Astrocyte (in vitro differentiated cells and primary cell): Measurements from ENCODE around the gene OVOL3. TPM values are rescaled to one million over a fixed set of nuclear protein-coding genes. Genes with fewer than 3 reads are reported as not detected.

ENCODE experiments used
- DNase-seq: peaks from one replicate; pipeline ENCODE4 v3.0.0-alpha.2; 2010; ENCODE audit warnings: low read depth
- FAIRE-seq: peaks from 2 replicates; lab custom pipeline; 2011; peaks lifted over from hg19 to GRCh38; lab: Jason Lieb, UNC
- H2AFZ ChIP-seq: 2 replicates; pipeline ENCODE4 v1.6.0; 2012; ENCODE audit warnings: low read depth, low read length, inconsistent platforms
- H3K27ac ChIP-seq: 2 replicates; pipeline ENCODE4 v1.5.1; 2011; ENCODE audit warnings: low read depth, low read length, inconsistent platforms
- H3K27me3 ChIP-seq: 2 replicates; pipeline ENCODE4 v1.6.0; 2011; ENCODE audit warnings: low read length, inconsistent platforms; ENCODE audit not compliant: insufficient read depth
- H3K36me3 ChIP-seq: 2 replicates; pipeline ENCODE4 v1.5.1; 2011; ENCODE audit warnings: low read length, inconsistent platforms; ENCODE audit not compliant: insufficient read depth
- H3K4me1 ChIP-seq: 2 replicates; pipeline ENCODE4 v1.5.1; 2011; ENCODE audit warnings: low read length, inconsistent platforms; ENCODE audit not compliant: insufficient read depth
- H3K4me2 ChIP-seq: 2 replicates; pipeline ENCODE4 v1.6.0; 2012; ENCODE audit warnings: low read length, inconsistent platforms
- H3K4me3 ChIP-seq: 2 replicates; pipeline ENCODE4 v1.5.1; 2011; ENCODE audit warnings: low read depth, mild to moderate bottlenecking, low read length, inconsistent platforms; ENCODE audit not compliant: insufficient read depth
- H3K79me2 ChIP-seq: 2 replicates; pipeline ENCODE4 v1.6.0; 2012; ENCODE audit warnings: mild to moderate bottlenecking, low read length, inconsistent platforms; ENCODE audit not compliant: insufficient read depth
- H3K9ac ChIP-seq: 2 replicates; pipeline ENCODE4 v1.6.0; 2012; ENCODE audit warnings: mild to moderate bottlenecking, low read length, inconsistent platforms
- H3K9me3 ChIP-seq: 2 replicates; pipeline ENCODE4 v1.5.1; 2012; ENCODE audit warnings: low read depth, mild to moderate bottlenecking, low read length, inconsistent platforms; ENCODE audit not compliant: insufficient read depth
- H4K20me1 ChIP-seq: 2 replicates; pipeline ENCODE4 v1.6.0; 2012; ENCODE audit warnings: low read length, inconsistent platforms; ENCODE audit not compliant: insufficient read depth
- H3K27ac Mint-ChIP-seq: one replicate; pipeline ENCODE4 v1.8.0; 2021; ENCODE audit warnings: mild to moderate bottlenecking, mixed read lengths; ENCODE audit not compliant: unreplicated experiment
- H3K27me3 Mint-ChIP-seq: one replicate; pipeline ENCODE4 v1.8.0; 2021; ENCODE audit warnings: low read depth, mixed read lengths; ENCODE audit not compliant: unreplicated experiment
- H3K36me3 Mint-ChIP-seq: one replicate; pipeline ENCODE4 v1.8.0; 2021; ENCODE audit warnings: low read depth, mixed read lengths; ENCODE audit not compliant: unreplicated experiment
- H3K4me1 Mint-ChIP-seq: one replicate; pipeline ENCODE4 v1.8.0; 2021; ENCODE audit warnings: low read depth, mixed read lengths; ENCODE audit not compliant: unreplicated experiment
- H3K4me3 Mint-ChIP-seq: one replicate; pipeline ENCODE4 v1.8.0; 2021; ENCODE audit warnings: mild to moderate bottlenecking, moderate library complexity, mixed read lengths; ENCODE audit not compliant: unreplicated experiment
- H3K9me3 Mint-ChIP-seq: one replicate; pipeline ENCODE4 v1.8.0; 2021; ENCODE audit warnings: mild to moderate bottlenecking, mixed read lengths; ENCODE audit not compliant: unreplicated experiment
- EZH2 ChIP-seq: IDR thresholded peaks from 2 replicates; pipeline ENCODE4 v1.6.1; 2012; ENCODE audit warnings: mild to moderate bottlenecking, low read length, inconsistent platforms; ENCODE audit not compliant: insufficient read depth
- total RNA-seq: library from RNA; stranded (reverse); gene quantifications from 2 replicates; pipeline ENCODE4 v1.2.1, GENCODE V29; 2021
- TF ChIP-seq, protein P1 (sequence below): IDR thresholded peaks from 2 replicates; pipeline ENCODE4 v1.5.1; 2011; ENCODE audit warnings: low read depth, mild to moderate bottlenecking, inconsistent platforms, low read length, moderate library complexity; ENCODE audit not compliant: insufficient read depth

OVOL3 gene
- total RNA-seq, 1 donor from 2014 or later, result not detected

DNA sequence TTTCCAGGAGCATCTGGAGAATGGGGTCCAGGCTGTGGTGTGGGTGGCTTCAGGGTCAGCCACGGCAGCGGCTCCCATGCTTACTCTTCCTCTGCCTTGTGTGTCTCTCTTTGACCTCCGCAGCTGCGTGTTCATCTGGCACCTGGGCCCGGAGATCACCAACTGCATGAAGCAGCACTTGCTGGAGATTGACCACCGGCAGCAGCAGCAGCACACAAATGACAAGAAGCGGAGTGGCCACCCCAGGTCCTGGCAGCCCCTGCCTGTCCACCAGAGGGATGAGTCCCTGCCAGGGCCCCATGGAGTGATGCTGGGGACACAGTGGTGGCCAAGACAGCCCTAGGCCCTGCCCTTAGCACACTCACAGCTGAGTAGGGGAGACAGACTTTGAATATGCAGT is 18.4 kb upstream of the OVOL3 start:
- no peak overlapping the region for H3K27ac Mint-ChIP-seq
- Histone ChIP-seq H3K4me1 (no peaks in the 10 kb centered on the region), H3K27me3 (no peaks in the 10 kb centered on the region), H3K4me3 (no peak overlapping the region), H3K4me2 (no peak overlapping the region), H3K79me2 (no peaks in the 10 kb centered on the region), H3K9ac (no peak overlapping the region), H2AFZ (no peak overlapping the region), H3K27ac (no peak overlapping the region), H4K20me1 (no peaks in the 10 kb centered on the region), H3K9me3 (no peaks in the 10 kb centered on the region), H3K36me3 (peaks cover 5% of the 10 kb centered on the region)
- FAIRE-seq (no peak), DNase-seq (no peak)
- TF ChIP-seq EZH2, result no peak
- TF ChIP-seq, protein P1, sequence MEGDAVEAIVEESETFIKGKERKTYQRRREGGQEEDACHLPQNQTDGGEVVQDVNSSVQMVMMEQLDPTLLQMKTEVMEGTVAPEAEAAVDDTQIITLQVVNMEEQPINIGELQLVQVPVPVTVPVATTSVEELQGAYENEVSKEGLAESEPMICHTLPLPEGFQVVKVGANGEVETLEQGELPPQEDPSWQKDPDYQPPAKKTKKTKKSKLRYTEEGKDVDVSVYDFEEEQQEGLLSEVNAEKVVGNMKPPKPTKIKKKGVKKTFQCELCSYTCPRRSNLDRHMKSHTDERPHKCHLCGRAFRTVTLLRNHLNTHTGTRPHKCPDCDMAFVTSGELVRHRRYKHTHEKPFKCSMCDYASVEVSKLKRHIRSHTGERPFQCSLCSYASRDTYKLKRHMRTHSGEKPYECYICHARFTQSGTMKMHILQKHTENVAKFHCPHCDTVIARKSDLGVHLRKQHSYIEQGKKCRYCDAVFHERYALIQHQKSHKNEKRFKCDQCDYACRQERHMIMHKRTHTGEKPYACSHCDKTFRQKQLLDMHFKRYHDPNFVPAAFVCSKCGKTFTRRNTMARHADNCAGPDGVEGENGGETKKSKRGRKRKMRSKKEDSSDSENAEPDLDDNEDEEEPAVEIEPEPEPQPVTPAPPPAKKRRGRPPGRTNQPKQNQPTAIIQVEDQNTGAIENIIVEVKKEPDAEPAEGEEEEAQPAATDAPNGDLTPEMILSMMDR, result no peak
- H3K27me3 Mint-ChIP-seq, result peaks cover 7% of the 10 kb centered on the region
- no peaks in the 10 kb centered on the region for H3K9me3 Mint-ChIP-seq
- no peak overlapping the region for H3K4me3 Mint-ChIP-seq
- H3K4me1 Mint-ChIP-seq, result no peaks in the 10 kb centered on the region
- H3K36me3 Mint-ChIP-seq, result peaks cover 5% of the 10 kb centered on the region

DNA sequence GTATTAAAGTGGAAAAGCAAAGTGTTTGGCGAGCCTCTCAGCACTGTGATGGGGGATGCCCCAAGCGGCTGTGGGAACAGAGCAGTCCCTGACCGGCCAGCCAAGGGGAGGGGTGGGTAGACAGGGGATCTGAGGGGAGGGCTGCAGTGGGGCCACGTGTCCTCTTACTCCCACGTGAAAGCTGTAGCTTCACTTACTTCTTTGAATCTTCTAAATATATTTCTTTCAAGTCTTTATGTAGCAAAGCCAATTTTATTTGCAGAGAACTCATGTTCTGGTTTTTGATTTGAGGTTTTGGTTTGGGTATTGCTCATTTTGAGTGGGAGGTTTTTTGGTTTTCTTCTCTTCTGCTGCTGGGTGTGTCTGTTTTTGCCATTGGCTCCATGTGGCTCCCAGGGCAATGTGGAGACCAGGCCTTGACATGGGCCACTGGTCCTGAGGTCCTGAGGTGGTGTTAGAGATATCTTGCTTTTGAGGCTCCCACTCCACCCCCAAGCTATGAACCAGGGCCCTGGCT is 17.7 kb upstream of the OVOL3 start:
- Histone ChIP-seq H3K4me3 (no peak overlapping the region), H3K36me3 (peaks cover 5% of the 10 kb centered on the region), H3K27me3 (no peaks in the 10 kb centered on the region), H3K9ac (no peak overlapping the region), H4K20me1 (no peaks in the 10 kb centered on the region), H3K79me2 (no peaks in the 10 kb centered on the region), H3K4me1 (no peaks in the 10 kb centered on the region), H2AFZ (no peak overlapping the region), H3K27ac (no peak overlapping the region), H3K9me3 (no peaks in the 10 kb centered on the region), H3K4me2 (no peak overlapping the region)
- DNase-seq (no peak), FAIRE-seq (no peak)
- Mint-ChIP-seq H3K4me1 (no peaks in the 10 kb centered on the region), H3K36me3 (peaks cover 4% of the 10 kb centered on the region), H3K9me3 (no peaks in the 10 kb centered on the region), H3K27ac (no peak overlapping the region), H3K27me3 (peaks cover 7% of the 10 kb centered on the region), H3K4me3 (no peak overlapping the region)
- TF ChIP-seq, protein P1, result no peak
- TF ChIP-seq EZH2, result no peak

DNA sequence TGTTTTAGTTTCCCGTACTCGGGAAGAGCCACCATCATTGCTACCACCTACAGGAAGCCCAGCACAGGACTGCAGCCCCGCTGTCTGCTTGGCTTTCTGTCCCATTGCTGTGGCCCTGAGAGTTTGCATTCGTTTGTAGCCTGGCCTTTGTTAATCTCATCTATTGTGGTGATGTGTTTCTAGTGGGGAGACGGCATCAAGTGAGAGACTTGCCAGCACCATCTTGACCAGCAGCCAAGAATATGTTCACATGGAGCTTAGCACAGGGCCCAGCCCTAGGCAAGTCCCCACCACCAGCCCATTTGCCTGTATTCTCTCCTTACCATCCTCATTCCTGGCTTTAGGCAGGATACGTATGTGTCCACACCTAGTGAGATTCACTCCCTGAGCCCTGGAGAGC is 17.3 kb upstream of the OVOL3 start:
- no peak for DNase-seq
- TF ChIP-seq EZH2, result no peak
- TF ChIP-seq, protein P1, result no peak
- no peaks in the 10 kb centered on the region for H3K27me3 ChIP-seq
- H3K9ac ChIP-seq, result no peak overlapping the region
- Mint-ChIP-seq H3K36me3 (peaks cover under 1% of the 10 kb centered on the region), H3K27me3 (peaks cover 7% of the 10 kb centered on the region), H3K4me1 (no peaks in the 10 kb centered on the region), H3K27ac (no peak overlapping the region), H3K4me3 (no peak overlapping the region), H3K9me3 (no peaks in the 10 kb centered on the region)
- H3K4me3 ChIP-seq, result no peak overlapping the region
- H2AFZ ChIP-seq, result no peak overlapping the region
- peaks cover 5% of the 10 kb centered on the region for H3K36me3 ChIP-seq
- no peaks in the 10 kb centered on the region for H4K20me1 ChIP-seq
- H3K4me1 ChIP-seq, result no peaks in the 10 kb centered on the region
- H3K27ac ChIP-seq, result no peak overlapping the region
- no peak for FAIRE-seq
- no peak overlapping the region for H3K4me2 ChIP-seq
- no peaks in the 10 kb centered on the region for H3K79me2 ChIP-seq
- no peaks in the 10 kb centered on the region for H3K9me3 ChIP-seq
